ENCODE data around the gene PAX2. TPM values are rescaled to one million over a fixed set of nuclear protein-coding genes. Genes with fewer than 3 reads are reported as not detected.

The PAX2 gene
- total RNA-seq, 2 experiments from 2014 or later: not detected

GRCh38 chr10:100847440-100847839, 102.1 kb downstream of the PAX2 start:
- Mint-ChIP-seq H3K9me3 (no peaks in the 10 kb centered on the region), H3K27me3 (peaks cover 49% of the 10 kb centered on the region), H3K4me1 (no peaks in the 10 kb centered on the region), H3K27ac (no peak overlapping the region), H3K4me3 (no peak overlapping the region), H3K36me3 (no peaks in the 10 kb centered on the region)
- ATAC-seq (ENCODE audit: low read depth) (no peak), DNase-seq (no peak)
- POLR2A ChIA-PET: no interaction called here

- no peak overlapping the region for H3K4me3 Mint-ChIP-seq
- H3K36me3 Mint-ChIP-seq: no peaks in the 10 kb centered on the region
- H3K9me3 Mint-ChIP-seq: no peaks in the 10 kb centered on the region
- POLR2A ChIA-PET: no interaction called here
- H3K4me1 Mint-ChIP-seq: no peaks in the 10 kb centered on the region
- peaks cover 44% of the 10 kb centered on the region for H3K27me3 Mint-ChIP-seq
- ATAC-seq (ENCODE audit: low read depth): no peak
- no peak for DNase-seq
- no peak overlapping the region for H3K27ac Mint-ChIP-seq
Observed at GRCh38 chr10:100848770-100849169, 103.4 kb downstream of the PAX2 start.

GRCh38 chr10:100858261-100858660, 112.9 kb downstream of the PAX2 start:
- no peak overlapping the region for H3K4me3 Mint-ChIP-seq
- H3K36me3 Mint-ChIP-seq: no peaks in the 10 kb centered on the region
- POLR2A ChIA-PET: no interaction called here
- ATAC-seq (ENCODE audit: low read depth): no peak
- H3K9me3 Mint-ChIP-seq: no peaks in the 10 kb centered on the region
- no peak overlapping the region for H3K27ac Mint-ChIP-seq
- DNase-seq: no peak
- no peaks in the 10 kb centered on the region for H3K4me1 Mint-ChIP-seq
- H3K27me3 Mint-ChIP-seq: peaks cover 34% of the 10 kb centered on the region

GRCh38 chr10:100858747-100859483, 113.5 kb downstream of the PAX2 start:
- POLR2A ChIA-PET: no interaction called here
- peaks cover 34% of the 10 kb centered on the region for H3K27me3 Mint-ChIP-seq
- no peaks in the 10 kb centered on the region for H3K9me3 Mint-ChIP-seq
- no peak overlapping the region for H3K4me3 Mint-ChIP-seq
- no peaks in the 10 kb centered on the region for H3K36me3 Mint-ChIP-seq
- H3K27ac Mint-ChIP-seq: no peak overlapping the region
- H3K4me1 Mint-ChIP-seq: no peaks in the 10 kb centered on the region
- DNase-seq (no peak), ATAC-seq (ENCODE audit: low read depth) (no peak)

GRCh38 chr10:100859484-100859763, 114.0 kb downstream of the PAX2 start:
- ATAC-seq (ENCODE audit: low read depth) (no peak), DNase-seq (no peak)
- Mint-ChIP-seq H3K4me1 (no peaks in the 10 kb centered on the region), H3K4me3 (no peak overlapping the region), H3K27ac (no peak overlapping the region), H3K36me3 (no peaks in the 10 kb centered on the region), H3K9me3 (no peaks in the 10 kb centered on the region), H3K27me3 (peaks cover 34% of the 10 kb centered on the region)
- POLR2A ChIA-PET: no interaction called here

- Mint-ChIP-seq H3K9me3 (no peaks in the 10 kb centered on the region), H3K4me3 (no peak overlapping the region), H3K27me3 (peaks cover 44% of the 10 kb centered on the region), H3K4me1 (no peaks in the 10 kb centered on the region), H3K27ac (no peak overlapping the region), H3K36me3 (no peaks in the 10 kb centered on the region)
- DNase-seq (no peak), ATAC-seq (ENCODE audit: low read depth) (no peak)
- POLR2A ChIA-PET: no interaction called here
Observed at GRCh38 chr10:100863433-100863832, 118.1 kb downstream of the PAX2 start.

GRCh38 chr10:100864036-100864885, 118.9 kb downstream of the PAX2 start:
- Mint-ChIP-seq H3K27ac (no peak overlapping the region), H3K4me3 (no peak overlapping the region), H3K27me3 (peaks cover 40% of the 10 kb centered on the region), H3K36me3 (no peaks in the 10 kb centered on the region), H3K9me3 (no peaks in the 10 kb centered on the region), H3K4me1 (no peaks in the 10 kb centered on the region)
- no peak for ATAC-seq (ENCODE audit: low read depth)
- DNase-seq: no peak
- POLR2A ChIA-PET: no interaction called here

GRCh38 chr10:100864978-100865377, 119.6 kb downstream of the PAX2 start:
- Mint-ChIP-seq H3K9me3 (no peaks in the 10 kb centered on the region), H3K36me3 (no peaks in the 10 kb centered on the region), H3K4me3 (no peak overlapping the region), H3K27me3 (peaks cover 38% of the 10 kb centered on the region), H3K27ac (no peak overlapping the region), H3K4me1 (no peaks in the 10 kb centered on the region)
- POLR2A ChIA-PET: no interaction called here
- DNase-seq (no peak), ATAC-seq (ENCODE audit: low read depth) (no peak)

GRCh38 chr10:100866010-100866409, 120.6 kb downstream of the PAX2 start:
- no peak for DNase-seq
- POLR2A ChIA-PET: no interaction called here
- no peaks in the 10 kb centered on the region for H3K4me1 Mint-ChIP-seq
- no peaks in the 10 kb centered on the region for H3K36me3 Mint-ChIP-seq
- H3K9me3 Mint-ChIP-seq: no peaks in the 10 kb centered on the region
- H3K4me3 Mint-ChIP-seq: no peak overlapping the region
- ATAC-seq (ENCODE audit: low read depth): no peak
- no peak overlapping the region for H3K27ac Mint-ChIP-seq
- peaks cover 38% of the 10 kb centered on the region for H3K27me3 Mint-ChIP-seq

- no peak for DNase-seq
- ATAC-seq (ENCODE audit: low read depth): no peak
- Mint-ChIP-seq H3K27me3 (peaks cover 36% of the 10 kb centered on the region), H3K36me3 (no peaks in the 10 kb centered on the region), H3K4me1 (no peaks in the 10 kb centered on the region), H3K27ac (no peak overlapping the region), H3K4me3 (no peak overlapping the region), H3K9me3 (no peaks in the 10 kb centered on the region)
- POLR2A ChIA-PET: no interaction called here
Observed at GRCh38 chr10:100866575-100867098, 121.3 kb downstream of the PAX2 start.

- peaks cover 32% of the 10 kb centered on the region for H3K27me3 Mint-ChIP-seq
- H3K36me3 Mint-ChIP-seq: no peaks in the 10 kb centered on the region
- no peaks in the 10 kb centered on the region for H3K9me3 Mint-ChIP-seq
- no peak overlapping the region for H3K4me3 Mint-ChIP-seq
- ATAC-seq (ENCODE audit: low read depth) (no peak), DNase-seq (no peak)
- no peak overlapping the region for H3K27ac Mint-ChIP-seq
- H3K4me1 Mint-ChIP-seq: no peaks in the 10 kb centered on the region
- POLR2A ChIA-PET: no interaction called here
Observed at GRCh38 chr10:100867261-100867963, 122.0 kb downstream of the PAX2 start.

GRCh38 chr10:100868382-100868781, 123.0 kb downstream of the PAX2 start:
- POLR2A ChIA-PET: no interaction called here
- DNase-seq: no peak
- Mint-ChIP-seq H3K4me3 (no peak overlapping the region), H3K4me1 (no peaks in the 10 kb centered on the region), H3K9me3 (no peaks in the 10 kb centered on the region), H3K27ac (no peak overlapping the region), H3K36me3 (no peaks in the 10 kb centered on the region), H3K27me3 (peaks cover 29% of the 10 kb centered on the region)
- no peak for ATAC-seq (ENCODE audit: low read depth)

- H3K4me3 Mint-ChIP-seq: no peak overlapping the region
- no peak overlapping the region for H3K27ac Mint-ChIP-seq
- no peaks in the 10 kb centered on the region for H3K9me3 Mint-ChIP-seq
- no peaks in the 10 kb centered on the region for H3K4me1 Mint-ChIP-seq
- peaks cover 30% of the 10 kb centered on the region for H3K27me3 Mint-ChIP-seq
- POLR2A ChIA-PET: no interaction called here
- no peak for ATAC-seq (ENCODE audit: low read depth)
- H3K36me3 Mint-ChIP-seq: no peaks in the 10 kb centered on the region
- DNase-seq: no peak
Observed at GRCh38 chr10:100869399-100869798, 124.0 kb downstream of the PAX2 start.

Data from activated naive CD8-positive, alpha-beta T cell treated with anti-CD3 and anti-CD28 coated beads, Interleukin-2, amount 10 ng/mL, durations not matched to agents 7 days and 5 days (primary cell).